Naive thymus-derived CD4-positive, alpha-beta T cell (primary cell): ENCODE data around the gene PRLR. TPM values are rescaled to one million over a fixed set of nuclear protein-coding genes. Genes with fewer than 3 reads are reported as not detected.

Source experiments
- ATAC-seq: fragments of 150-1000 bp; cut with Tn5 transposase; 2 replicates; pipeline ENCODE4 v1.10.0; 2021; ENCODE audit warnings: mild to moderate bottlenecking, moderate library complexity
- CTCF ChIA-PET: fragments of 350-600 bp; sonication (Branson Sonifier 250); formaldehyde crosslinking; loops from one replicate; lab custom pipeline; 2021; ENCODE audit warnings: antibody characterized with exemption; lab: Charles Lee
- POLR2A ChIA-PET: fragments of 350-600 bp; sonication (Branson Sonifier 250); formaldehyde crosslinking; loops from one replicate; lab custom pipeline; 2021; ENCODE audit warnings: antibody characterized with exemption, inconsistent platforms; lab: Charles Lee
- DNase-seq, 9 donors: peaks; one replicate each; pipeline versions ENCODE4 v3.0.0 to v3.0.0-alpha.2; 2020 to 2022; ENCODE audit warnings: mixed read lengths in 1 of 9
- H3K27ac ChIP-seq: one replicate; pipeline ENCODE4 v1.7.0; 2013; ENCODE audit warnings: mild to moderate bottlenecking, low read depth, low read length, moderate library complexity
- H3K27me3 ChIP-seq, 2 donors: one replicate each; pipeline ENCODE4 v1.7.0; 2013; ENCODE audit warnings: low read length in 2 of 2, mild to moderate bottlenecking in 2 of 2, moderate library complexity in 2 of 2; ENCODE audit not compliant: control insufficient read depth in 2 of 2, insufficient read depth in 2 of 2
- H3K36me3 ChIP-seq, 3 experiments: 1 replicate in 2 of 3; 2 replicates in 1 of 3; pipeline ENCODE4 v1.7.0; 2013; ENCODE audit warnings: low read length in 3 of 3, mild to moderate bottlenecking in 3 of 3, moderate library complexity in 1 of 3; ENCODE audit not compliant: insufficient read depth in 3 of 3, control insufficient read depth in 2 of 3
- H3K4me1 ChIP-seq, 2 donors: one replicate each; pipeline ENCODE4 v1.7.0; 2013; ENCODE audit warnings: low read length in 2 of 2, mild to moderate bottlenecking in 2 of 2, moderate library complexity in 1 of 2; ENCODE audit not compliant: control insufficient read depth in 2 of 2, insufficient read depth in 2 of 2
- H3K4me3 ChIP-seq: 2 replicates; pipeline ENCODE4 v1.7.0; 2013; ENCODE audit warnings: mild to moderate bottlenecking, low read length
- H3K9me3 ChIP-seq, 3 experiments: 1 replicate in 2 of 3; 2 replicates in 1 of 3; pipeline ENCODE4 v1.7.0; 2013; ENCODE audit warnings: low read length in 3 of 3; ENCODE audit not compliant: control insufficient read depth in 2 of 3
- H3K27ac Mint-ChIP-seq, 9 donors: one replicate each; pipeline ENCODE4 v1.8.0; 2020 to 2022; ENCODE audit warnings: mixed read lengths in 9 of 9, mild to moderate bottlenecking in 8 of 9, moderate library complexity in 5 of 9, inconsistent platforms in 2 of 9
- H3K27me3 Mint-ChIP-seq, 5 donors: one replicate each; pipeline ENCODE4 v1.8.0; 2021 to 2022; ENCODE audit warnings: mixed read lengths in 5 of 5, mild to moderate bottlenecking in 1 of 5
- H3K36me3 Mint-ChIP-seq, 5 donors: one replicate each; pipeline ENCODE4 v1.8.0; 2020 to 2022; ENCODE audit warnings: mixed read lengths in 5 of 5, mild to moderate bottlenecking in 3 of 5, inconsistent platforms in 1 of 5
- H3K4me1 Mint-ChIP-seq, 7 donors: one replicate each; pipeline ENCODE4 v1.8.0; 2020 to 2022; ENCODE audit warnings: mixed read lengths in 7 of 7, mild to moderate bottlenecking in 3 of 7, inconsistent platforms in 1 of 7
- H3K4me3 Mint-ChIP-seq, 10 donors: one replicate each; pipeline ENCODE4 v1.8.0; 2020 to 2022; ENCODE audit warnings: mild to moderate bottlenecking in 10 of 10, mixed read lengths in 10 of 10, moderate library complexity in 6 of 10, inconsistent platforms in 2 of 10
- H3K9me3 Mint-ChIP-seq, 11 donors: one replicate each; pipeline ENCODE4 v1.8.0; 2020 to 2022; ENCODE audit warnings: mixed read lengths in 11 of 11, mild to moderate bottlenecking in 4 of 11, inconsistent platforms in 1 of 11, moderate library complexity in 1 of 11
- intact Hi-C, 2 donors: fragments of 100-400 bp; cut with micrococcal nuclease; formaldehyde crosslinking; loops; one replicate each; pipeline ENCODE4 v1.15.1; 2023
- polyA plus RNA-seq, 2 donors: library from polyadenylated mRNA; unstranded; fragments of 300-500 nt; fragmentation: Illumina TruSeq; gene quantifications; one replicate each; pipeline ENCODE4 v1.2.3, GENCODE V29; 2021
- total RNA-seq, 6 experiments: library from RNA in 5 of 6; stranded (reverse) in 5 of 6; gene quantifications; 1 replicate in 5 of 6; 2 replicates in 1 of 6; pipeline ENCODE4 v1.2.3 and lab custom pipeline; 2021 to 2026

Gene PRLR
- total and polyA plus RNA-seq, 7 experiments from 2014 or later, result 0.03 to 1.4 TPM; not detected in 5

- H3K27ac Mint-ChIP-seq, result no peak overlapping the region
- ChIA-PET CTCF (interaction anchor here (0.6 kb wide), 1 partner anchor 1034 kb away, joined by 3 read pairs; no protein-coding TSS in a partner anchor), POLR2A (no interaction called here)
- H3K9me3 Mint-ChIP-seq, result peaks cover 0 to 6% (median 0%) of the 10 kb centered on the region in 11 donors
- no peaks in the 10 kb centered on the region for H3K4me1 Mint-ChIP-seq
- H3K4me3 Mint-ChIP-seq, result no peak overlapping the region
- Histone ChIP-seq H3K27me3 (no peaks in the 10 kb centered on the region), H3K9me3 (no peaks in the 10 kb centered on the region), H3K27ac (no peak overlapping the region), H3K4me1 (no peaks in the 10 kb centered on the region), H3K4me3 (no peak overlapping the region), H3K36me3 (no peaks in the 10 kb centered on the region)
- peaks cover 2 to 13% (median 4%) of the 10 kb centered on the region in 5 donors for H3K27me3 Mint-ChIP-seq
- intact Hi-C loops, result no loop called here
- DNase-seq (no peak), ATAC-seq (no peak)
- no peaks in the 10 kb centered on the region for H3K36me3 Mint-ChIP-seq
Observed at GRCh38 chr5:35151146-35151920, 79.0 kb downstream of the PRLR start.

- no peak for DNase-seq
- intact Hi-C loops, result no loop called here
- ChIA-PET POLR2A (no interaction called here), CTCF (interaction anchor here (0.6 kb wide), 1 partner anchor 1169 kb away, joined by 3 read pairs; no protein-coding TSS in a partner anchor)
- Mint-ChIP-seq H3K27ac (no peak overlapping the region), H3K4me1 (no peaks in the 10 kb centered on the region), H3K9me3 (peaks cover 0 to 2% (median 0%) of the 10 kb centered on the region in 11 donors), H3K4me3 (no peak overlapping the region), H3K36me3 (peaks cover 0 to 3% (median 0%) of the 10 kb centered on the region in 5 donors), H3K27me3 (peaks cover 4 to 15% (median 11%) of the 10 kb centered on the region in 5 donors)
- Histone ChIP-seq H3K36me3 (no peaks in the 10 kb centered on the region), H3K4me1 (no peaks in the 10 kb centered on the region), H3K27ac (no peak overlapping the region), H3K27me3 (no peaks in the 10 kb centered on the region), H3K9me3 (no peaks in the 10 kb centered on the region), H3K4me3 (no peak overlapping the region)
- no peak for ATAC-seq
Observed at GRCh38 chr5:35149041-35149440, 81.2 kb downstream of the PRLR start.

- Histone ChIP-seq H3K27ac (no peak overlapping the region), H3K36me3 (no peaks in the 10 kb centered on the region), H3K4me3 (no peak overlapping the region), H3K4me1 (no peaks in the 10 kb centered on the region), H3K27me3 (no peaks in the 10 kb centered on the region), H3K9me3 (no peaks in the 10 kb centered on the region)
- H3K4me1 Mint-ChIP-seq, result no peaks in the 10 kb centered on the region
- intact Hi-C loops, result no loop called here
- no peak overlapping the region for H3K27ac Mint-ChIP-seq
- H3K27me3 Mint-ChIP-seq, result peaks cover 11 to 29% (median 21%) of the 10 kb centered on the region in 5 donors
- CTCF ChIA-PET, result no interaction called here
- POLR2A ChIA-PET, result no interaction called here
- DNase-seq, result no peak
- H3K4me3 Mint-ChIP-seq, result no peak overlapping the region
- ATAC-seq, result no peak
- peaks cover 0 to 3% (median 0%) of the 10 kb centered on the region in 11 donors for H3K9me3 Mint-ChIP-seq
- peaks cover 0 to 5% (median 0%) of the 10 kb centered on the region in 5 donors for H3K36me3 Mint-ChIP-seq
Observed at GRCh38 chr5:35146406-35146805, 83.9 kb downstream of the PRLR start.

GRCh38 chr5:35145691-35146317 lies 84.5 kb downstream of the PRLR start:
- Mint-ChIP-seq H3K27ac (no peak overlapping the region), H3K27me3 (peaks cover 13 to 29% (median 24%) of the 10 kb centered on the region in 5 donors), H3K4me3 (no peak overlapping the region), H3K36me3 (peaks cover 0 to 5% (median 0%) of the 10 kb centered on the region in 5 donors), H3K4me1 (no peaks in the 10 kb centered on the region), H3K9me3 (peaks cover 0 to 3% (median 0%) of the 10 kb centered on the region in 11 donors)
- no peaks in the 10 kb centered on the region for H3K36me3 ChIP-seq
- no peak overlapping the region for H3K27ac ChIP-seq
- intact Hi-C loops, result no loop called here
- no peak for ATAC-seq
- no peak for DNase-seq
- ChIA-PET POLR2A (no interaction called here), CTCF (interaction anchor here (0.5 kb wide), 1 partner anchor 576 kb away, joined by 3 read pairs; no protein-coding TSS in a partner anchor)
- no peak overlapping the region for H3K4me3 ChIP-seq
- H3K27me3 ChIP-seq, result no peaks in the 10 kb centered on the region
- no peaks in the 10 kb centered on the region for H3K9me3 ChIP-seq
- H3K4me1 ChIP-seq, result no peaks in the 10 kb centered on the region

GRCh38 chr5:35145012-35145411 lies 85.3 kb downstream of the PRLR start:
- POLR2A ChIA-PET, result no interaction called here
- no peak overlapping the region for H3K27ac Mint-ChIP-seq
- Histone ChIP-seq H3K27me3 (no peaks in the 10 kb centered on the region), H3K9me3 (no peaks in the 10 kb centered on the region), H3K4me3 (no peak overlapping the region), H3K27ac (no peak overlapping the region), H3K4me1 (no peaks in the 10 kb centered on the region), H3K36me3 (no peaks in the 10 kb centered on the region)
- CTCF ChIA-PET, result interaction anchor here (0.5 kb wide), 1 partner anchor 577 kb away, joined by 3 read pairs; no protein-coding TSS in a partner anchor
- DNase-seq (no peak), ATAC-seq (no peak)
- H3K4me1 Mint-ChIP-seq, result no peaks in the 10 kb centered on the region
- H3K36me3 Mint-ChIP-seq, result peaks cover 0 to 5% (median 0%) of the 10 kb centered on the region in 5 donors
- H3K9me3 Mint-ChIP-seq, result peaks cover 0 to 3% (median 0%) of the 10 kb centered on the region in 11 donors
- H3K4me3 Mint-ChIP-seq, result no peak overlapping the region
- peaks cover 13 to 29% (median 19%) of the 10 kb centered on the region in 5 donors for H3K27me3 Mint-ChIP-seq
- intact Hi-C loops, result no loop called here

- Mint-ChIP-seq H3K27me3 (peaks cover 13 to 29% (median 19%) of the 10 kb centered on the region in 5 donors), H3K9me3 (peaks cover 0 to 3% (median 0%) of the 10 kb centered on the region in 11 donors), H3K27ac (no peak overlapping the region), H3K36me3 (peaks cover 0 to 5% (median 0%) of the 10 kb centered on the region in 5 donors), H3K4me1 (no peaks in the 10 kb centered on the region), H3K4me3 (no peak overlapping the region)
- H3K27ac ChIP-seq, result no peak overlapping the region
- DNase-seq, result no peak
- POLR2A ChIA-PET, result no interaction called here
- CTCF ChIA-PET, result no interaction called here
- no peaks in the 10 kb centered on the region for H3K36me3 ChIP-seq
- H3K27me3 ChIP-seq, result no peaks in the 10 kb centered on the region
- intact Hi-C loops, result no loop called here
- H3K9me3 ChIP-seq, result no peaks in the 10 kb centered on the region
- ATAC-seq, result no peak
- H3K4me1 ChIP-seq, result no peaks in the 10 kb centered on the region
- H3K4me3 ChIP-seq, result no peak overlapping the region
Observed at GRCh38 chr5:35143841-35144240, 86.4 kb downstream of the PRLR start.
